ENCODE measurements around the gene ADORA2A. TPM values are rescaled to one million over a fixed set of nuclear protein-coding genes. Genes with fewer than 3 reads are reported as not detected.

Gene ADORA2A
- total RNA-seq, 1 experiment from 2014 or later, result 3.5 TPM

DNA sequence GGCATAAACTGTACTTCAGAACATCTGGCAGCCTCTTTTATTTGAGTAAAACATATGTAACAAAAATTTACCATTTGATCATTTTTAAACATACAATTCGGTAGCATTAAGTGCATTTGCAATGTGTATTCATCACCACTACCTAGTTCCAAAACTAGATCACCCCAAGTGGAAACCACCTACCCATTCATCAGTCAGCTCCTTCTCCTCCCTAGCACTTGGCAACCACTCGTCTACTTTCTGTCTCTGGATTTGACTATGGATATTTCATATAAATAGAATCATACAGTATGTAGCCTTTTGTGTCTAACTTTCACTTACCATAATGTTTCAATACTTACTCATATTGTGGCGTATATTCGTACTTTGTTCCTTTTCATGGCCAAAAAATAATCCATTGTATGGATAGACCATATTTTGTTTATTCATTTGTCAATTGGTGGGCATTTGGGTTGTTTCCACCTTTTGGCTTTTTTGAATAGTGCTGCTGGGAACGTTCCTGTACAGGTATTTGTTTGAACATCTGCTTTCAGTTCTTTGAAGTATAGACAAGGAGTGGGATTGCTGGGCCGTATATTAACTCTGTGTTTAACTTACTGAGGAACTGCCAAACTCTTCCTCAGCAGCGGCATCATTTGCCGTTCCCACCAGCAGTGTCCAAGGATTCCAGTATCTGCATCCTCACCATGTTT is 27.2 kb upstream of the ADORA2A start:
- no peak for TF ChIP-seq CTCF (conservative IDR thresholded peaks at IDR 0.05)
- no peak overlapping the region for H2BK120ac ChIP-seq (ENCODE audit: low read depth, low read length, poor library complexity, severe bottlenecking)
- WGBS (ENCODE audit: extremely low coverage, insufficient read length, low lambda C conversion rate), result no CpG with 5 or more reads among the region's 8 CpGs
- H3K56ac ChIP-seq (ENCODE audit: insufficient read length, low read depth, low read length), result no peak overlapping the region
- H2BK12ac ChIP-seq (ENCODE audit: insufficient read length, low read depth, low read length), result no peak overlapping the region
- peaks cover 26 to 50% (median 41%) of the 10 kb centered on the region in 3 experiments for H3K36me3 Mint-ChIP-seq (ENCODE audit: insufficient read depth in 1 of 3, low read depth in 3 of 3)
- no peak overlapping the region for H3K4me2 ChIP-seq (ENCODE audit: insufficient read depth, insufficient read length, low read length)
- no peak overlapping the region for H3K23ac ChIP-seq (ENCODE audit: insufficient read length, low read depth, low read length)
- H3K27me3 Mint-ChIP-seq (ENCODE audit: low read depth), result no peaks in the 10 kb centered on the region
- DNase-seq, result no peak
- no peaks in the 10 kb centered on the region for H3K4me1 ChIP-seq (ENCODE audit: insufficient read depth, low read length)
- H4K20me1 ChIP-seq (ENCODE audit: control insufficient read depth, insufficient read depth, insufficient read length), result no peaks in the 10 kb centered on the region
- no peak overlapping the region for H3K4ac ChIP-seq (ENCODE audit: low read depth, low read length)
- H2AFZ ChIP-seq (ENCODE audit: low read length), result no peak overlapping the region
- no peaks in the 10 kb centered on the region for H3K4me1 Mint-ChIP-seq
- no peaks in the 10 kb centered on the region for H3K27me3 ChIP-seq (ENCODE audit: insufficient read depth, low read length)
- H3K27ac ChIP-seq (ENCODE audit: insufficient read length, low read depth, low read length), result no peak overlapping the region
- no peak overlapping the region for H2BK15ac ChIP-seq (ENCODE audit: low read depth, low read length)
- no peaks in the 10 kb centered on the region for H3K9me3 Mint-ChIP-seq
- no peak overlapping the region for H4K91ac ChIP-seq (ENCODE audit: insufficient read length, low read depth, low read length)
- no peak overlapping the region for H4K5ac ChIP-seq (ENCODE audit: insufficient read length, low read depth, low read length)
- H3T11ph ChIP-seq (ENCODE audit: low read length), result no peak overlapping the region
- H2AK5ac ChIP-seq (ENCODE audit: insufficient read length, low read length), result no peak overlapping the region
- H3K79me2 ChIP-seq (ENCODE audit: insufficient read depth, low read length), result no peaks in the 10 kb centered on the region
- H3K18ac ChIP-seq (ENCODE audit: insufficient read length, low read depth, low read length), result no peak overlapping the region
- H3K14ac ChIP-seq (ENCODE audit: insufficient read depth, low read length), result no peak overlapping the region
- no peak overlapping the region for H2BK5ac ChIP-seq (ENCODE audit: insufficient read length, low read length)
- H3K9me3 ChIP-seq (ENCODE audit: control insufficient read depth, low read depth, low read length), result no peaks in the 10 kb centered on the region
- no peak overlapping the region for H4K8ac ChIP-seq (replicated peaks; ENCODE audit: insufficient read length, low read depth, low read length)
- H3K9ac ChIP-seq (ENCODE audit: extremely low read depth, insufficient read length, low read length), result no peak overlapping the region
- no peak overlapping the region for H3K4me3 Mint-ChIP-seq
- H3K23me2 ChIP-seq (ENCODE audit: insufficient read length, low read depth, low read length, poor library complexity, severe bottlenecking), result no peaks in the 10 kb centered on the region
- H3K79me1 ChIP-seq (ENCODE audit: insufficient read depth, low read depth, low read length, poor library complexity, severe bottlenecking), result no peaks in the 10 kb centered on the region
- no peak overlapping the region for H2BK20ac ChIP-seq (ENCODE audit: low read depth, low read length, poor library complexity, severe bottlenecking)
- H3K27ac Mint-ChIP-seq, result no peak overlapping the region

Measured in H9 (cell line).